NB4 (cell line): ENCODE results near the gene SERPINF2.
"Not testable (repeated sequence)": the region's sequence is repeated elsewhere in the genome, so short reads cannot be mapped to it uniquely, and the experiment has no call there.

ENCODE experiments used
- DNase-seq: peaks from one replicate; pipeline ENCODE4 v3.0.0; 2010; ENCODE audit warnings: low read depth
- H3K4me3 ChIP-seq: one replicate; pipeline ENCODE4 v1.5.1; 2011; ENCODE audit warnings: mild to moderate bottlenecking, low read depth, low read length, moderate library complexity
- MYC ChIP-seq: IDR thresholded peaks from 2 replicates; pipeline ENCODE4 v1.6.1; 2011; ENCODE audit warnings: low read depth, low read length
- POLR2A ChIP-seq: IDR thresholded peaks from 2 replicates; pipeline ENCODE4 v1.6.1; 2011; ENCODE audit warnings: mild to moderate bottlenecking; ENCODE audit not compliant: insufficient read length; ENCODE audit errors: extremely low read depth
- TF ChIP-seq, protein P1 (sequence below): IDR thresholded peaks from 2 replicates; pipeline ENCODE4 v1.6.1; 2011; ENCODE audit warnings: low read depth, low read length
- TF ChIP-seq, protein P2 (sequence below): IDR thresholded peaks from one replicate; pipeline ENCODE4 v1.5.1; 2012; ENCODE audit warnings: low read depth, low read length

SERPINF2 gene

DNA sequence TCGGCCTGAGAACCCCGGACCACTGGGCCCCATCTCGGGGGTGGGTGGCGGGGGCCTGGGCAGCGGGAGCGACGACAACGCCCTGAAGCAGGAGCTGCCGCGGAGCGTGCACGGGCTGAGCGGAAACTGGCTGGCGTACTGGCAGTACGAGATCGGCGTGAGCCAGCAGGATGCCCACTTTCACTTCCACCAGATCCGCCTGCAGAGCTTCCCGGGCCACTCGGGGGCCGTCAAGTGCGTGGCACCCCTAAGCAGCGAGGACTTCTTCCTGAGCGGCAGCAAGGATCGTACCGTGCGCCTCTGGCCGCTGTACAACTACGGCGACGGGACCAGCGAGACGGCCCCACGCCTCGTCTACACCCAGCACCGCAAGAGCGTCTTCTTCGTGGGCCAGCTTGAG, 8.9 kb upstream of the SERPINF2 start:
- H3K4me3 ChIP-seq: no peak overlapping the region
- TF ChIP-seq, protein P1, sequence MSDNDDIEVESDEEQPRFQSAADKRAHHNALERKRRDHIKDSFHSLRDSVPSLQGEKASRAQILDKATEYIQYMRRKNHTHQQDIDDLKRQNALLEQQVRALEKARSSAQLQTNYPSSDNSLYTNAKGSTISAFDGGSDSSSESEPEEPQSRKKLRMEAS: no peak
- TF ChIP-seq MYC (no peak), POLR2A (no peak)
- TF ChIP-seq, protein P2, sequence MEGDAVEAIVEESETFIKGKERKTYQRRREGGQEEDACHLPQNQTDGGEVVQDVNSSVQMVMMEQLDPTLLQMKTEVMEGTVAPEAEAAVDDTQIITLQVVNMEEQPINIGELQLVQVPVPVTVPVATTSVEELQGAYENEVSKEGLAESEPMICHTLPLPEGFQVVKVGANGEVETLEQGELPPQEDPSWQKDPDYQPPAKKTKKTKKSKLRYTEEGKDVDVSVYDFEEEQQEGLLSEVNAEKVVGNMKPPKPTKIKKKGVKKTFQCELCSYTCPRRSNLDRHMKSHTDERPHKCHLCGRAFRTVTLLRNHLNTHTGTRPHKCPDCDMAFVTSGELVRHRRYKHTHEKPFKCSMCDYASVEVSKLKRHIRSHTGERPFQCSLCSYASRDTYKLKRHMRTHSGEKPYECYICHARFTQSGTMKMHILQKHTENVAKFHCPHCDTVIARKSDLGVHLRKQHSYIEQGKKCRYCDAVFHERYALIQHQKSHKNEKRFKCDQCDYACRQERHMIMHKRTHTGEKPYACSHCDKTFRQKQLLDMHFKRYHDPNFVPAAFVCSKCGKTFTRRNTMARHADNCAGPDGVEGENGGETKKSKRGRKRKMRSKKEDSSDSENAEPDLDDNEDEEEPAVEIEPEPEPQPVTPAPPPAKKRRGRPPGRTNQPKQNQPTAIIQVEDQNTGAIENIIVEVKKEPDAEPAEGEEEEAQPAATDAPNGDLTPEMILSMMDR: no peak
- DNase-seq: no peak

DNA sequence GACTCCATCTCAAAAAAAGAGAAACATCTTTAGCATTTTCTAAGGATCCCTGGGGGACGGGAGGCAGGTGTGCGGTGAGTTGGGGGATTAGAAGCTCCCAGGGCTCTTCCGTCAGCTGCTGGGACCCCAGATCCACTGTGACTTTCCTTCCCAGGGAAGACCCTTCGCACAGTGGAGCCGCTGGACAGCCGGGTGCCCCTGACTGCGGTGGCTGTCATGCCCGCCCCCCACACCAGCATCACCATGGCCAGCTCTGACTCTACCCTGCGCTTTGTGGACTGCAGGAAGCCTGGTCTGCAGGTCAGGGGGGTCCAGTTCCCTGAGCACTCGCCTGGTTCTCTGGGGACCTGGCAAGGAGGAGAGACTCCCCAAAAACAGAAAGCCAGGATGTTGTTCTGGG, 7.3 kb upstream of the SERPINF2 start:
- no peak overlapping the region for H3K4me3 ChIP-seq
- TF ChIP-seq POLR2A: no peak
- TF ChIP-seq, protein P2: no peak
- no peak for TF ChIP-seq MYC
- TF ChIP-seq, protein P1: no peak

DNA sequence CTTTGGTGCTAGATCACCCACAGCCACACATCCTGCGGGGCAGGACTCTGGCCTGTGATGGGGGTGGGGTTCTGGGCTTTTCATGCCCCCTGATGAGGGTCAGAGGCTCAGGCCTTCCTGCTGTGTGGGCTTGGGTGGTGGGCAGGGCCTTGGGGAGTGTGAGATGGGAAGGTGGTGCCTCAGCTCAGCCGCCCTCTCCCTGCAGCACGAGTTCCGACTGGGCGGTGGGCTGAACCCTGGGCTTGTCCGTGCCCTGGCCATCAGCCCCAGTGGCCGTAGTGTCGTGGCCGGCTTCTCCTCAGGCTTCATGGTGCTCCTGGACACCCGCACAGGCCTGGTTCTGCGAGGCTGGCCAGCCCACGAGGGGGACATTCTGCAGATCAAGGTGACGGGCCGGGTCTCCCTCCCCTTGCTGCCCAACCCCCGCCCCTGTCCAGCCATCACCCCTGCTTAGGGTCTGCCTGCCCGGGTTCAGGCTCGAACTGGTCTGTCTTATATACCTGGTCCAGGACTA, 6.8 kb upstream of the SERPINF2 start:
- no peak for DNase-seq
- H3K4me3 ChIP-seq: no peak overlapping the region
- TF ChIP-seq, protein P1: no peak
- TF ChIP-seq MYC: no peak
- TF ChIP-seq POLR2A: no peak
- TF ChIP-seq, protein P2: no peak

More for the DNA sequence above, 7.3 kb upstream of the SERPINF2 start:
- DNase-seq: no peak

- no peak overlapping the region for H3K4me3 ChIP-seq
- peak; percentile 81 for DNase-seq
- TF ChIP-seq POLR2A: no peak
- no peak for TF ChIP-seq MYC
- TF ChIP-seq, protein P2: no peak
- TF ChIP-seq, protein P1: no peak
Observed at GRCh38 chr17:1736348-1737281, 6.1 kb upstream of the SERPINF2 start.

DNA sequence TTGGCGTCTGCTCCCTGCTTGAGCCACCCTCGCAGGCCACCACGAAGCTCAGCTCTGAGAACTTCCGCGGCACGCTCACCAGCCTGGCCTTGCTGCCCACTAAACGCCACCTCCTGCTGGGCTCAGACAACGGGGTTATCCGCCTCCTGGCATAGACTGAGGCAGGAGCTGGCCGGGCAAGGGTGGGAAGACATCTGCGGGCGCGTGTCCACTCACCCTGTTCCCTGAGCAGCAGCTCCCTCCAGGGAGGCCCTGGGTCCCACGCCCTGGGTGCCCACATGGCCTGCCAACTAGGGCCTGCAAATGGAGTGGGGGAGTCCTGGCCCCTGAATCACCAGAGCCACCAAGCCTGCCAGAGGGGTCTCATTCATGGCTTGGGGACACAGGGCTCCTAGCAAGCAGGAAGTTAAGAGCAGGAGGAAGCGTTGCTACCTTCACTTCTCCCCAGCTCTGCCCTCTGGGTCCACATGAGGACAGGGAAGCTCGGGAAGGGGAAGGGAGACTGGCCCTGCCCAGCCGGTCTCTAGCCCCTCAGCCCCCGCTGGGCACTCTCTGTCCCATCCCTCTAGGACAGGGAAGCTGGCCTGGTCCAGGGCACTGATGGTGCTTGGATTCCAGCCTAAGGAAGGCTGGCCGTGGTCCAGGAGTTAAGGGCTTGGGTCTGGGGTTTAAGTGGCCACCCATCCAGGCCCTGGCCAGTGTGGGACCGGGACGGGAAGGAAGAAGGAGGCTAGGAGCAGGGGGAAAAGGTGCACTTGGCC, 5.0 kb upstream of the SERPINF2 start:
- H3K4me3 ChIP-seq: no peak overlapping the region
- DNase-seq: no peak
- TF ChIP-seq, protein P2: no peak
- TF ChIP-seq, protein P1: no peak
- TF ChIP-seq MYC: no peak
- TF ChIP-seq POLR2A: no peak

GRCh38 chr17:1741899-1742298, 772 bp upstream of the SERPINF2 start:
- not testable (repeated sequence) for DNase-seq, H3K4me3 ChIP-seq
